ENCODE results near the gene SORBS1. TPM values are rescaled to one million over a fixed set of nuclear protein-coding genes. Genes with fewer than 3 reads are reported as not detected.

SORBS1 gene
- total RNA-seq, 8 experiments from 2014 or later, result 2.0 to 105 (median 35.8) TPM

- WGBS, 10 experiments, result 0 to 44% (median 20%) methylated on average over 2 to 3 of the region's 3 CpGs; no CpG with 5 or more reads in 2 of the 10 experiments
- Histone ChIP-seq H3K4me1 (replicated peaks in 1 of 2) (peaks cover 18 to 19% of the 10 kb centered on the region in 2 donors), H3K4me3 (no peak overlapping the region), H3K27ac (peak overlapping the region in 1 of 2 donors; percentile 41)
- ATAC-seq (replicated peaks in 6 of 8), result peak in 5 of 8 experiments; percentile 11 to 71 (median 45)
- in situ Hi-C loops (cut with MboI; ENCODE audit: low pct_unique_long_range_greater_than_20kb in 2 of 9, low sequenced_read_pairs in 9 of 9, unreplicated experiment in 9 of 9), result no loop called here
Observed at GRCh38 chr10:95408983-95409873, 151.9 kb downstream of the SORBS1 start.

- WGBS, 10 experiments, result 0 to 93% (median 80%) methylated on average over 1 to 7 of the region's 7 CpGs; no CpG with 5 or more reads in 1 of the 10 experiments
- H3K4me1 ChIP-seq (replicated peaks in 1 of 2), result peaks cover 14 to 19% of the 10 kb centered on the region in 2 donors
- no peak overlapping the region for H3K27ac ChIP-seq
- in situ Hi-C loops (cut with MboI; ENCODE audit: low pct_unique_long_range_greater_than_20kb in 2 of 9, low sequenced_read_pairs in 9 of 9, unreplicated experiment in 9 of 9), result no loop called here
- H3K4me3 ChIP-seq, result no peak overlapping the region
- peak in 1 of 8 experiments; percentile 15 for ATAC-seq (replicated peaks in 6 of 8)
Observed at GRCh38 chr10:95408148-95408960, 152.8 kb downstream of the SORBS1 start.

GRCh38 chr10:95407546-95407945 is 153.6 kb downstream of the SORBS1 start:
- no peak for ATAC-seq (replicated peaks in 6 of 8)
- no peak overlapping the region for H3K4me3 ChIP-seq
- no peak overlapping the region for H3K27ac ChIP-seq
- in situ Hi-C loops (cut with MboI; ENCODE audit: low pct_unique_long_range_greater_than_20kb in 2 of 9, low sequenced_read_pairs in 9 of 9, unreplicated experiment in 9 of 9), result no loop called here
- 40 to 100% (median 95%) methylated on average over 1 to 6 of the region's 7 CpGs; no CpG with 5 or more reads in 3 of the 10 experiments for WGBS, 10 experiments
- peaks cover 14 to 19% of the 10 kb centered on the region in 2 donors for H3K4me1 ChIP-seq (replicated peaks in 1 of 2)

GRCh38 chr10:95406651-95407280 is 154.4 kb downstream of the SORBS1 start:
- in situ Hi-C loops (cut with MboI; ENCODE audit: low pct_unique_long_range_greater_than_20kb in 2 of 9, low sequenced_read_pairs in 9 of 9, unreplicated experiment in 9 of 9), result no loop called here
- Histone ChIP-seq H3K4me3 (no peak overlapping the region), H3K27ac (no peak overlapping the region), H3K4me1 (replicated peaks in 1 of 2) (peaks cover 14 to 19% of the 10 kb centered on the region in 2 donors)
- 57 to 100% (median 82%) methylated on average over 1 to 10 of the region's 11 CpGs; no CpG with 5 or more reads in 1 of the 10 experiments for WGBS, 10 experiments
- ATAC-seq (replicated peaks in 6 of 8), result peak in 3 of 8 experiments; percentile 13 to 42 (median 37)

DNA sequence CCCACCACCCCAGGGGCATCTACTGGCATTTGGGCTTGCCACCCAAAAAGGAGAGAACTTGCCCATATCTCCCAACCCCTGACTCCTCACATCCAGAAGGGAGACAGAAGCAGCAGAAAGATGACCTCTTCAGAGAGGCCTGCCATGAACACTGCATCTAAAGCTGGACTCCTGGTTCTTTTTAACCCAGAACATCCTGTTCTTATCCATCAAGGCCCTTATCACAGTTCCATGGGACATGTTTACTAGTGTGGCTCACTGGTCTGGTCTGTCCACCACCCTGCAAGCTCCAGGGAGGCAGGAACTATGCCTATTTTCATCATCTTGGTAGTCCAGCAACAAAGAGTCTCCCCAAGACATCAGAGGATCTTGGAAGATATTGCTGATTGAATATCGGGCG is 155.5 kb downstream of the SORBS1 start:
- Histone ChIP-seq H3K4me3 (no peak overlapping the region), H3K27ac (no peak overlapping the region), H3K4me1 (replicated peaks in 1 of 2) (peaks cover 14 to 19% of the 10 kb centered on the region in 2 donors)
- 30 to 100% (median 86%) methylated on average over 1 to 2 of the region's 2 CpGs; no CpG with 5 or more reads in 5 of the 10 experiments for WGBS, 10 experiments
- in situ Hi-C loops (cut with MboI; ENCODE audit: low pct_unique_long_range_greater_than_20kb in 2 of 9, low sequenced_read_pairs in 9 of 9, unreplicated experiment in 9 of 9), result no loop called here
- no peak for ATAC-seq (replicated peaks in 6 of 8)

GRCh38 chr10:95404864-95405263 is 156.3 kb downstream of the SORBS1 start:
- in situ Hi-C loops (cut with MboI; ENCODE audit: low pct_unique_long_range_greater_than_20kb in 2 of 9, low sequenced_read_pairs in 9 of 9, unreplicated experiment in 9 of 9), result no loop called here
- no peak overlapping the region for H3K27ac ChIP-seq
- 100% methylated on average over 1 of the region's 1 CpG; no CpG with 5 or more reads in 7 of the 10 experiments for WGBS, 10 experiments
- peaks cover 10 to 15% of the 10 kb centered on the region in 2 donors for H3K4me1 ChIP-seq (replicated peaks in 1 of 2)
- ATAC-seq (replicated peaks in 6 of 8), result no peak
- no peak overlapping the region for H3K4me3 ChIP-seq

- in situ Hi-C loops (cut with MboI; ENCODE audit: low pct_unique_long_range_greater_than_20kb in 2 of 9, low sequenced_read_pairs in 9 of 9, unreplicated experiment in 9 of 9), result no loop called here
- peak in 5 of 8 experiments; percentile 85 to 96 (median 96) for ATAC-seq (replicated peaks in 6 of 8)
- Histone ChIP-seq H3K4me1 (replicated peaks in 1 of 2) (peaks cover 7 to 11% of the 10 kb centered on the region in 2 donors), H3K27ac (no peak overlapping the region), H3K4me3 (no peak overlapping the region)
- 39 to 100% (median 52%) methylated on average over 1 to 7 of the region's 7 CpGs; no CpG with 5 or more reads in 2 of the 10 experiments for WGBS, 10 experiments
Observed at GRCh38 chr10:95404462-95404858, 156.7 kb downstream of the SORBS1 start.

- Histone ChIP-seq H3K27ac (peak overlapping the region; percentile 9 to 71), H3K4me3 (no peak overlapping the region), H3K4me1 (replicated peaks in 1 of 2) (peaks cover 3 to 6% of the 10 kb centered on the region in 2 donors)
- no peak for ATAC-seq (replicated peaks in 6 of 8)
- 20 to 95% (median 83%) methylated on average over 1 to 4 of the region's 8 CpGs; no CpG with 5 or more reads in 4 of the 10 experiments for WGBS, 10 experiments
- in situ Hi-C loops (cut with MboI; ENCODE audit: low pct_unique_long_range_greater_than_20kb in 2 of 9, low sequenced_read_pairs in 9 of 9, unreplicated experiment in 9 of 9), result no loop called here
Observed at GRCh38 chr10:95403700-95404461, 157.3 kb downstream of the SORBS1 start.

GRCh38 chr10:95401704-95402469 is 159.3 kb downstream of the SORBS1 start:
- H3K4me1 ChIP-seq (replicated peaks in 1 of 2), result peaks cover 0 to 3% of the 10 kb centered on the region in 2 donors
- WGBS, 10 experiments, result 0 to 83% (median 80%) methylated on average over 1 of the region's 1 CpG; no CpG with 5 or more reads in 5 of the 10 experiments
- H3K4me3 ChIP-seq, result no peak overlapping the region
- in situ Hi-C loops (cut with MboI; ENCODE audit: low pct_unique_long_range_greater_than_20kb in 2 of 9, low sequenced_read_pairs in 9 of 9, unreplicated experiment in 9 of 9), result no loop called here
- no peak for ATAC-seq (replicated peaks in 6 of 8)
- no peak overlapping the region for H3K27ac ChIP-seq

DNA sequence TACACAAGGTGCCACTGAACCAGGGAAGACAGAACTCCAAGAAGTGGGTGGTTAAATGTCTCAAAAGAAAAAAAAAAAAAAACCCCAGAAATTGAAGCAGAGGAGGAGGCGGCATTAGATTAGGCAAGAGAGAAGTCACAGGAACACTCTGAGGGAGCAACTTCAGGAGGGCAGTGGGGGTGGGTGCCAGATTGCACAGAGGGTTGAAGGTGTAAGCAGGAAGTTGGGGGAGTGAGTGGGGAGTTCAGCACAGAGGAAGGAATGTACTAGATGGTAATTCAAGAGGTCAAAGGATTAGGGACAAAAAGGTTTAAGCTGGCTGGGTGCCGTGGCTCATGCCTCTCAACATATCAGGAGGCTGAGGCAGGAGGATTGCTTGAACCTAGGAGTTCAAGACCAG is 160.4 kb downstream of the SORBS1 start:
- Histone ChIP-seq H3K4me1 (replicated peaks in 1 of 2) (peaks cover 0 to 3% of the 10 kb centered on the region in 2 donors), H3K4me3 (no peak overlapping the region), H3K27ac (no peak overlapping the region)
- in situ Hi-C loops (cut with MboI; ENCODE audit: low pct_unique_long_range_greater_than_20kb in 2 of 9, low sequenced_read_pairs in 9 of 9, unreplicated experiment in 9 of 9), result no loop called here
- ATAC-seq (replicated peaks in 6 of 8), result no peak
- WGBS, 10 experiments, result 33 to 100% (median 83%) methylated on average over 1 to 2 of the region's 2 CpGs; no CpG with 5 or more reads in 1 of the 10 experiments

- in situ Hi-C loops (cut with MboI; ENCODE audit: low pct_unique_long_range_greater_than_20kb in 2 of 9, low sequenced_read_pairs in 9 of 9, unreplicated experiment in 9 of 9), result no loop called here
- Histone ChIP-seq H3K4me1 (replicated peaks in 1 of 2) (peaks cover 0 to 3% of the 10 kb centered on the region in 2 donors), H3K27ac (no peak overlapping the region), H3K4me3 (no peak overlapping the region)
- ATAC-seq (replicated peaks in 6 of 8), result no peak
- WGBS, 10 experiments, result 15 to 88% (median 77%) methylated on average over 1 to 5 of the region's 5 CpGs; no CpG with 5 or more reads in 2 of the 10 experiments
Observed at GRCh38 chr10:95399183-95399582, 162.0 kb downstream of the SORBS1 start.
